Kidney epithelial cell (primary cell): ENCODE data around the gene AGBL4. TPM values are rescaled to one million over a fixed set of nuclear protein-coding genes. Genes with fewer than 3 reads are reported as not detected.

Experiments used
- DNase-seq: peaks from one replicate; pipeline ENCODE4 v3.0.0-alpha.2; 2010; ENCODE audit warnings: low read depth
- H3K27me3 ChIP-seq: 2 replicates; pipeline ENCODE4 v1.6.0; 2011; ENCODE audit warnings: low read length; ENCODE audit not compliant: control insufficient read depth, insufficient read depth
- H3K36me3 ChIP-seq: 2 replicates; pipeline ENCODE4 v1.5.1; 2011; ENCODE audit warnings: low read length; ENCODE audit not compliant: control insufficient read depth, insufficient read depth
- H3K4me3 ChIP-seq: 2 replicates; pipeline ENCODE4 v1.5.1; 2011; ENCODE audit warnings: low read depth, mild to moderate bottlenecking, control low read depth, low read length
- total RNA-seq: library from RNA; depleted of rRNA; stranded (reverse); fragments of >200 nt; gene quantifications from 2 replicates; pipeline ENCODE4 v1.2.3, GENCODE V29; 2015
- TF ChIP-seq, protein P1 (sequence below): IDR thresholded peaks from 2 replicates; pipeline ENCODE4 v1.5.1; 2011; ENCODE audit warnings: mild to moderate bottlenecking, moderate library complexity, low read length, control low read depth, inconsistent platforms; ENCODE audit not compliant: insufficient read depth, poor library complexity, severe bottlenecking

Gene AGBL4
- total RNA-seq, 1 donor from 2014 or later: not detected

GRCh38 chr1:48917901-48918603 lies 1105.7 kb downstream of the AGBL4 start:
- TF ChIP-seq, protein P1, sequence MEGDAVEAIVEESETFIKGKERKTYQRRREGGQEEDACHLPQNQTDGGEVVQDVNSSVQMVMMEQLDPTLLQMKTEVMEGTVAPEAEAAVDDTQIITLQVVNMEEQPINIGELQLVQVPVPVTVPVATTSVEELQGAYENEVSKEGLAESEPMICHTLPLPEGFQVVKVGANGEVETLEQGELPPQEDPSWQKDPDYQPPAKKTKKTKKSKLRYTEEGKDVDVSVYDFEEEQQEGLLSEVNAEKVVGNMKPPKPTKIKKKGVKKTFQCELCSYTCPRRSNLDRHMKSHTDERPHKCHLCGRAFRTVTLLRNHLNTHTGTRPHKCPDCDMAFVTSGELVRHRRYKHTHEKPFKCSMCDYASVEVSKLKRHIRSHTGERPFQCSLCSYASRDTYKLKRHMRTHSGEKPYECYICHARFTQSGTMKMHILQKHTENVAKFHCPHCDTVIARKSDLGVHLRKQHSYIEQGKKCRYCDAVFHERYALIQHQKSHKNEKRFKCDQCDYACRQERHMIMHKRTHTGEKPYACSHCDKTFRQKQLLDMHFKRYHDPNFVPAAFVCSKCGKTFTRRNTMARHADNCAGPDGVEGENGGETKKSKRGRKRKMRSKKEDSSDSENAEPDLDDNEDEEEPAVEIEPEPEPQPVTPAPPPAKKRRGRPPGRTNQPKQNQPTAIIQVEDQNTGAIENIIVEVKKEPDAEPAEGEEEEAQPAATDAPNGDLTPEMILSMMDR: no peak
- Histone ChIP-seq H3K27me3 (no peaks in the 10 kb centered on the region), H3K4me3 (no peak overlapping the region), H3K36me3 (no peaks in the 10 kb centered on the region)
- no peak for DNase-seq

GRCh38 chr1:48917070-48917454 lies 1106.7 kb downstream of the AGBL4 start:
- DNase-seq: no peak
- TF ChIP-seq, protein P1: no peak
- Histone ChIP-seq H3K4me3 (no peak overlapping the region), H3K27me3 (no peaks in the 10 kb centered on the region), H3K36me3 (no peaks in the 10 kb centered on the region)

GRCh38 chr1:48916130-48917069 lies 1107.4 kb downstream of the AGBL4 start:
- TF ChIP-seq, protein P1: peak; percentile 56
- Histone ChIP-seq H3K36me3 (no peaks in the 10 kb centered on the region), H3K4me3 (no peak overlapping the region), H3K27me3 (no peaks in the 10 kb centered on the region)
- DNase-seq: no peak

- no peaks in the 10 kb centered on the region for H3K36me3 ChIP-seq
- DNase-seq: no peak
- TF ChIP-seq, protein P1: no peak
- no peaks in the 10 kb centered on the region for H3K27me3 ChIP-seq
- no peak overlapping the region for H3K4me3 ChIP-seq
These were observed 1115.1 kb downstream of the AGBL4 start for GRCh38 chr1:48908606-48909005.

DNA sequence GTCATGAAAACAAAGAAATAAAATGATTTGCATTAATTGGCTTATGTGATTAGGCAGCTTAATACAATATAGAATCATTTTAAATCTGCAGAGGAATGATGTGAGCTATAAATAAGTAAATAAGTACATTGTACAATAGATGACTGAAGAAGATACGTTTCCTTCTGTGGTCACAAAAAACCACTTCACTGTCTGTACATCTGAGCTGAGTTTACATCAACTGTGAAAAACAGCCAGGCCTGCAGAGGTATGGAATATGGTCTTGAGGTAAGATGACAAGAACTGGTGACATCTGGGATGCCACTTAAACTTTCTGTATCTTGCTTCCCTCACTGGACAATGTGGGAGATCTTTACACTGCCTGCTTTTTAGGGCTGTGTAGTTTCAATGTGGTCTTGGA lies 1117.0 kb downstream of the AGBL4 start:
- TF ChIP-seq, protein P1: no peak
- Histone ChIP-seq H3K4me3 (no peak overlapping the region), H3K36me3 (no peaks in the 10 kb centered on the region), H3K27me3 (no peaks in the 10 kb centered on the region)
- no peak for DNase-seq
